ENCODE results near the gene PTMS. TPM values are rescaled to one million over a fixed set of nuclear protein-coding genes. Genes with fewer than 3 reads are reported as not detected.

Gene PTMS
- total RNA-seq, 1 donor from 2014 or later, result 69.1 TPM

Other genes with a start within 250 kb of the PTMS start
- gene GAPDH, start 231.8 kb upstream of the PTMS start, total RNA-seq, result 5,930 and 6,897 TPM in 2 replicates
- gene IFFO1, start 210.3 kb upstream of the PTMS start, total RNA-seq, result 3.8 and 5.2 TPM in 2 replicates
- gene NOP2, start 198.1 kb upstream of the PTMS start, total RNA-seq, result 16.5 and 32.3 TPM in 2 replicates
- gene CHD4, start 159.0 kb upstream of the PTMS start, total RNA-seq, result 228 and 358 TPM in 2 replicates
- 0.17 TPM in 1 of 2 replicates, not detected in the other for gene LPAR5, start 130.4 kb upstream of the PTMS start, total RNA-seq
- gene ACRBP, start 118.9 kb upstream of the PTMS start, total RNA-seq, result 0.15 and 0.17 TPM in 2 replicates
- 45.3 and 67.6 TPM in 2 replicates for gene ING4, start 103.2 kb upstream of the PTMS start, total RNA-seq
- gene ZNF384, start 77.0 kb upstream of the PTMS start, total RNA-seq, result 5.6 and 18.4 TPM in 2 replicates
- 0.15 TPM in 1 of 2 replicates, not detected in the other for gene PIANP, start 65.5 kb upstream of the PTMS start, total RNA-seq
- 66.0 and 68.3 TPM in 2 replicates for gene COPS7A, start 42.3 kb upstream of the PTMS start, total RNA-seq
- 168 and 222 TPM in 2 replicates for gene MLF2, start 13.2 kb upstream of the PTMS start, total RNA-seq
- gene LAG3, start 6.2 kb downstream of the PTMS start, total RNA-seq, result not detected in 2 replicates
- 0.10 TPM in 1 of 2 replicates, not detected in the other for gene CD4, start 23.2 kb downstream of the PTMS start, total RNA-seq
- 3.8 TPM in 1 of 2 replicates, not detected in the other for gene GPR162, start 55.5 kb downstream of the PTMS start, total RNA-seq
- 17.4 and 36.8 TPM in 2 replicates for gene P3H3, start 62.0 kb downstream of the PTMS start, total RNA-seq
- 0.15 TPM in 1 of 2 replicates, not detected in the other for gene GNB3, start 74.6 kb downstream of the PTMS start, total RNA-seq
- 1.3 and 4.7 TPM in 2 replicates for gene CDCA3, start 84.9 kb downstream of the PTMS start, total RNA-seq
- gene USP5, start 85.8 kb downstream of the PTMS start, total RNA-seq, result 107 and 113 TPM in 2 replicates
- 1,309 and 1,579 TPM in 2 replicates for gene TPI1, start 101.2 kb downstream of the PTMS start, total RNA-seq
- gene SPSB2, start 106.9 kb downstream of the PTMS start, total RNA-seq, result 7.0 and 13.2 TPM in 2 replicates
- 16.1 and 16.4 TPM in 2 replicates for gene LRRC23, start 138.5 kb downstream of the PTMS start, total RNA-seq
- 14.1 and 41.3 TPM in 2 replicates for gene ENO2, start 148.2 kb downstream of the PTMS start, total RNA-seq
- 1.7 and 29.4 TPM in 2 replicates for gene ATN1, start 161.6 kb downstream of the PTMS start, total RNA-seq
- gene RNU7-1, start 177.5 kb downstream of the PTMS start, total RNA-seq, result not detected in 2 replicates
- 38.0 and 62.4 TPM in 2 replicates for gene C12orf57, start 177.7 kb downstream of the PTMS start, total RNA-seq
- gene PTPN6, start 185.0 kb downstream of the PTMS start, total RNA-seq, result 14.8 and 18.4 TPM in 2 replicates
- gene PHB2, start 204.3 kb downstream of the PTMS start, total RNA-seq, result 109 and 234 TPM in 2 replicates
- gene EMG1, start 204.6 kb downstream of the PTMS start, total RNA-seq, result 37.8 and 61.0 TPM in 2 replicates